Heart right ventricle (tissue), 16 donors: ENCODE data around the gene MYLK. TPM values are rescaled to one million over a fixed set of nuclear protein-coding genes. Genes with fewer than 3 reads are reported as not detected.
A peak's percentile ranks its signal among the peaks of the same experiment; 100 is the strongest.

Experiments used
- ATAC-seq, 8 donors: fragments of 200-7000 bp; cut with Tn5 transposase; one replicate each; pipeline ENCODE4 v1.9.1; 2020; ENCODE audit warnings: mild to moderate bottlenecking in 8 of 8, moderate library complexity in 8 of 8, moderate number of reproducible peaks in 1 of 8
- DNase-seq, 2 donors: peaks; one replicate each; pipeline ENCODE4 v3.0.0-alpha.2; 2020
- H3K27ac ChIP-seq, 10 donors: fragments of 200-600 bp; sonication (generic) in 2 of 10; one replicate each; pipeline versions ENCODE4 v1.5.0 to v1.8.0; 2020 to 2022; ENCODE audit warnings: mild to moderate bottlenecking in 3 of 10
- H3K27me3 ChIP-seq, 7 donors: fragments of 200-600 bp; one replicate each; pipeline ENCODE4 v1.8.0; 2021 to 2022; ENCODE audit warnings: mild to moderate bottlenecking in 2 of 7
- H3K36me3 ChIP-seq, 9 donors: fragments of 200-600 bp; sonication (generic) in 1 of 9; one replicate each; pipeline versions ENCODE4 v1.5.0 to v1.8.0; 2020 to 2022; ENCODE audit warnings: mild to moderate bottlenecking in 2 of 9
- H3K4me1 ChIP-seq, 9 donors: fragments of 200-600 bp; sonication (generic) in 1 of 9; one replicate each; pipeline versions ENCODE4 v1.5.0 to v1.8.0; 2020 to 2022; ENCODE audit warnings: mild to moderate bottlenecking in 4 of 9
- H3K4me3 ChIP-seq, 10 donors: fragments of 200-600 bp; sonication (generic) in 2 of 10; one replicate each; pipeline versions ENCODE4 v1.5.0 to v1.8.0; 2020 to 2022; ENCODE audit warnings: mild to moderate bottlenecking in 7 of 10, moderate library complexity in 2 of 10
- H3K9me3 ChIP-seq, 11 donors: fragments of 200-600 bp in 10 of 11; sonication (generic) in 2 of 11; one replicate each; pipeline versions ENCODE4 v1.5.0 to v1.8.0; 2013 to 2022; ENCODE audit warnings: mild to moderate bottlenecking in 2 of 11, control low read depth in 1 of 11, moderate library complexity in 1 of 11
- CTCF ChIP-seq, 9 donors: fragments of 200-600 bp; sonication (generic) in 2 of 9; IDR thresholded peaks; one replicate each; pipeline versions ENCODE4 v1.5.0 to v1.8.0; 2021 to 2022; ENCODE audit warnings: antibody characterized with exemption in 9 of 9, mild to moderate bottlenecking in 5 of 9, moderate library complexity in 1 of 9
- whole genome bisulfite sequencing, 2 donors: extraction: QIAGEN DNeasy Blood & Tissue Kit; methylation state at CpG; one replicate each; pipeline ENCODE4 v1.1.7; 2013; ENCODE audit warnings: inconsistent platforms in 1 of 2; 5-methylcytosine and 5-hydroxymethylcytosine counted together
- intact Hi-C, 10 donors: fragments of 100-400 bp; cut with DNase I; formaldehyde crosslinking; loops; one replicate each; pipeline versions ENCODE4 v1.11.1 to v1.14.2; 2022
- polyA plus RNA-seq, 2 donors: library from polyadenylated mRNA; stranded (reverse); fragments of 200-250 nt; gene quantifications; one replicate each; pipeline ENCODE4 v1.2.3, GENCODE V29; 2013
- total RNA-seq, 10 donors: library from RNA; stranded (reverse); fragmentation: NEBNext Ultra II Directional in 3 of 10; extraction: Animal tissue kit (Norgen Biotek cat#: 25700) in 3 of 10; gene quantifications; one replicate each; pipeline versions ENCODE4 v1.2.1 to v1.2.4, GENCODE V29; 2021 to 2023
- donor health status: Arrhythmogenic right ventricular cardiomyopathy.
- donor health status: ischemic (EF 13 %, LVEDD 7.1; RV severe dilation, severe dysfunction).
- donor health status: healthy with polysubstance abuse.
- donor health status: DM: no; HTN: yes; CAD: no.
- donor health status: DM: no; HTN: no; CAD: no.
- donor health status: ischemic (EF 25% LVEDD 6.9; RV normal size, moderate dysfunction).
- donor health status: ischemic (EF 25% LVEDD 5.7; RV mildly dilated, moderate dysfunction).
- donor health status: healthy.
- donor health status: DM: yes; HTN: yes; CAD: no.
- donor health status: Ischemic cardiomyopathy.
- donor health status: ischemic (EF 35%, LVEDD 5.7; RV mildly dilated, moderate dysfunction).
- donor health status: nonischemic (EF 11% LVEDD 7.7; RV severe dilation, severe dysfunction).
- donor health status: DM: yes; HTN: yes; CAD: no.
- donor health status: PGD.
- donor health status: ischemic (EF 29% LVEDD 5.4; RV normal size, mild dysfunction).
- donor health status: nonischemic (EF 23%, LVEDD 6.1; RV moderate dilation, normal function).

Gene MYLK
- total and polyA plus RNA-seq, 12 donors: 5.6 to 20.6 (median 11.6) TPM

DNA sequence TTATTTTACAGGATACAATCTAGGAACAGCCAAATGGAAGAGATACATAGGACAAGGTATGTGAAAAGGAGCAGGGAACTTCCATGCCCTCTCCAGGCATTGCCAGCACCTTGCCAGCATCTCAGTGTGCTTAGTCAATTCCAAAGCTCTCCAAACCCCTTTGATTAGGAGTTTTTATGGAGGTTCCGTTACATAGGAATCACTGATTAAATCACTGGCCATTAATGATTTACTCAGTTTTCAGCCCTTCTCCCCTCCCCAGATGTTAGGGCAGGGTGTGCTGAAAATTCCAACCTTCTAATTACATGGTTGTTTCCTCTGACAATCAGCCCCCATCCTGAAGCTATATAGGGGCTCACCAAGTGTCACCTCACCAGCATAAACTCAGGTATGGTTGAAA, 11.5 kb downstream of the MYLK start:
- intact Hi-C loops: no loop called here
- Histone ChIP-seq H3K27me3 (no peaks in the 10 kb centered on the region), H3K4me1 (no peaks in the 10 kb centered on the region), H3K36me3 (no peaks in the 10 kb centered on the region), H3K27ac (no peak overlapping the region), H3K4me3 (no peak overlapping the region), H3K9me3 (no peaks in the 10 kb centered on the region)
- no peak for TF ChIP-seq CTCF (IDR thresholded peaks at IDR 0.05)
- 88 to 92% methylated on average over 1 of the region's 1 CpG for WGBS, 2 donors
- ATAC-seq (no peak), DNase-seq (no peak)

DNA sequence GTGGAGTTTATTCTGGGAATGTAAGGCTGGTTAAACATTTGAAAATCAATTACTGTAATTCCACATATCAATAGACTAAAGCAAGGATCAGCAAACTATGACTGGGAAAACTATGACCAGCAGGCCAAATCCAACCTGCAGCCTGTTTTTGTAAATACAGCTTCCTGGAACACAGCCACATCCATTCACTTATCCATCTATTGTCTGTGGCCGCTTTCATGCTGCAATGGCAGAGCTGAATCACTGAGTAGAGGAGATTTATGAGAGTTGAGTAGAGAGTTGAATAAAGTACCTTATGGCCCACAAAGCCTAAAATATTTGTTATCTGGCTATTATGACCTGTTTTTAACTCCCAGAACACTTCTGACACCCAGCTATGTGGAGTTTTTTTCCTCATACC, 12.2 kb downstream of the MYLK start:
- Histone ChIP-seq H3K36me3 (no peaks in the 10 kb centered on the region), H3K4me1 (no peaks in the 10 kb centered on the region), H3K27me3 (no peaks in the 10 kb centered on the region), H3K9me3 (no peaks in the 10 kb centered on the region), H3K4me3 (no peak overlapping the region), H3K27ac (no peak overlapping the region)
- intact Hi-C loops: no loop called here
- ATAC-seq (no peak), DNase-seq (no peak)
- TF ChIP-seq CTCF (IDR thresholded peaks at IDR 0.05): no peak
- WGBS, 2 donors: 64 to 69% methylated on average over 1 of the region's 1 CpG

GRCh38 chr3:123870033-123870432, 14.1 kb downstream of the MYLK start:
- Histone ChIP-seq H3K9me3 (peaks cover 0 to 9% (median 0%) of the 10 kb centered on the region in 11 donors), H3K36me3 (no peaks in the 10 kb centered on the region), H3K4me3 (no peak overlapping the region), H3K4me1 (no peaks in the 10 kb centered on the region), H3K27me3 (no peaks in the 10 kb centered on the region), H3K27ac (no peak overlapping the region)
- intact Hi-C loops: no loop called here
- peak in 4 of 8 donors; percentile 31 to 83 (median 46) for ATAC-seq
- 76 to 88% methylated on average over 1 of the region's 1 CpG for whole genome bisulfite sequencing, 2 donors
- DNase-seq: no peak
- no peak for TF ChIP-seq CTCF (IDR thresholded peaks at IDR 0.05)

DNA sequence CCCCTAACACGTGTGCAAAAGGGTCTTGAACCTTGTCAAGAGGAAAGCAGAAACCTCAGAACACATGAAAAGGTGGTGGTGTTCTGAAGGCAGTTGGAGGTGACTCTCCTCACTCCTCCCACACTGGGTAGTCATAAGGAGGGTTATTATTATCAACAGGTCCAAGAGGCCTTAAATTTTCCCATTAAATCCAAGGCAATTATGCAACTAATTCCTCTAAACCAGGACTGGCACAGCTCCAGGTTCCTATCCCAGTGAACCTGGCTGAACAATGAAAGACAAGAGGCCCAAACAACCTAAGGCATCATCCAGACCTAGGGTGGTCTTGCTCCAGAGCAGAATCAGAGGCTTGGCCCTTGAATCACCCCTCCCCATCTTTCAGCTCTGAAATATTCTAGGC, 15.0 kb downstream of the MYLK start:
- intact Hi-C loops: no loop called here
- H3K4me1 ChIP-seq: no peaks in the 10 kb centered on the region
- no peaks in the 10 kb centered on the region for H3K27me3 ChIP-seq
- H3K4me3 ChIP-seq: no peak overlapping the region
- no peak overlapping the region for H3K27ac ChIP-seq
- ATAC-seq: no peak
- WGBS, 2 donors: 74 to 86% methylated on average over 1 of the region's 1 CpG
- H3K9me3 ChIP-seq: peaks cover 0 to 9% (median 0%) of the 10 kb centered on the region in 11 donors
- no peak for DNase-seq
- TF ChIP-seq CTCF (IDR thresholded peaks at IDR 0.05): no peak
- H3K36me3 ChIP-seq: no peaks in the 10 kb centered on the region
